ENCODE results near the gene COL23A1.

- TF ChIP-seq POLR2A (IDR thresholded peaks at IDR 0.05; ENCODE audit: low read depth, low read length): no peak
- no peak for TF ChIP-seq POLR2AphosphoS5 (IDR thresholded peaks at IDR 0.05; ENCODE audit: low read depth, low read length)
- TF ChIP-seq SPI1 (IDR thresholded peaks at IDR 0.05; ENCODE audit: low read depth, low read length): no peak
- TF ChIP-seq POU2F2 (IDR thresholded peaks at IDR 0.05; ENCODE audit: low read depth, low read length): no peak
- TF ChIP-seq TAF1 (IDR thresholded peaks at IDR 0.05; ENCODE audit: low read depth, low read length): no peak
Observed at GRCh38 chr5:178337334-178337741, 252.9 kb downstream of the COL23A1 start.
